Astrocyte of the cerebellum (primary cell): ENCODE measurements around the gene USP11.

Experiments
- DNase-seq: peaks from one replicate; pipeline ENCODE4 v3.0.0-alpha.2; 2011; ENCODE audit warnings: low read depth
- H3K4me3 ChIP-seq: 2 replicates; pipeline ENCODE4 v1.5.1; 2011; ENCODE audit warnings: mild to moderate bottlenecking, low read depth, low read length, moderate library complexity
- in situ Hi-C: cut with HindIII; loops from 2 replicates; pipeline ENCODE4 v1.10.0; 2017; ENCODE audit warnings: low sequenced_read_pairs
- TF ChIP-seq, protein P1 (sequence below): IDR thresholded peaks from 2 replicates; pipeline ENCODE4 v1.5.1; 2012; ENCODE audit warnings: low read length, low read depth, moderate library complexity, mild to moderate bottlenecking; ENCODE audit errors: missing control alignments

USP11 gene

GRCh38 chrX:47196098-47196497 lies 36.7 kb upstream of the USP11 start:
- in situ Hi-C loops: no loop called here
- DNase-seq: no peak
- H3K4me3 ChIP-seq: peak overlapping the region; percentile 5
- TF ChIP-seq, protein P1, sequence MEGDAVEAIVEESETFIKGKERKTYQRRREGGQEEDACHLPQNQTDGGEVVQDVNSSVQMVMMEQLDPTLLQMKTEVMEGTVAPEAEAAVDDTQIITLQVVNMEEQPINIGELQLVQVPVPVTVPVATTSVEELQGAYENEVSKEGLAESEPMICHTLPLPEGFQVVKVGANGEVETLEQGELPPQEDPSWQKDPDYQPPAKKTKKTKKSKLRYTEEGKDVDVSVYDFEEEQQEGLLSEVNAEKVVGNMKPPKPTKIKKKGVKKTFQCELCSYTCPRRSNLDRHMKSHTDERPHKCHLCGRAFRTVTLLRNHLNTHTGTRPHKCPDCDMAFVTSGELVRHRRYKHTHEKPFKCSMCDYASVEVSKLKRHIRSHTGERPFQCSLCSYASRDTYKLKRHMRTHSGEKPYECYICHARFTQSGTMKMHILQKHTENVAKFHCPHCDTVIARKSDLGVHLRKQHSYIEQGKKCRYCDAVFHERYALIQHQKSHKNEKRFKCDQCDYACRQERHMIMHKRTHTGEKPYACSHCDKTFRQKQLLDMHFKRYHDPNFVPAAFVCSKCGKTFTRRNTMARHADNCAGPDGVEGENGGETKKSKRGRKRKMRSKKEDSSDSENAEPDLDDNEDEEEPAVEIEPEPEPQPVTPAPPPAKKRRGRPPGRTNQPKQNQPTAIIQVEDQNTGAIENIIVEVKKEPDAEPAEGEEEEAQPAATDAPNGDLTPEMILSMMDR: no peak

DNA sequence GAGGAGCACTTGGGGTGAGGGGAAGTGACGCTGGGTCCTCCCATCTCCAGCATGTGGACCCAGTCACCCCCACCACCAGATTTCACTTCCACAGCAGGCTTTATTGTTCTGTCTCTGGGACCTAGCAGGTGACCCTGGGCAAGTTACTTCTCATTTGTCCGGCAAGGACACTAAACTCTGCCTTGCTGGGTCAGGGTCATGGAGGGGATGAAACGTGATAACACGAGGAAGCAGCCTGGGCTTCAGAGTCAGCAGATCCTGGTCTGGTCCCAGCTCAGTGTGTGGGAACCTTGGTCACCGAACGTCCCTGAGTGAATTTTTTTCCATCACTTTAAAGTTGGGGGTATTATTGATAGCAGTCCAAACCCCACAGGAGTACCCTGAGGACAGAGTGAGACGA lies 35.3 kb upstream of the USP11 start:
- TF ChIP-seq, protein P1: no peak
- DNase-seq: no peak
- peak overlapping the region; percentile 1 for H3K4me3 ChIP-seq
- in situ Hi-C loops: no loop called here

DNA sequence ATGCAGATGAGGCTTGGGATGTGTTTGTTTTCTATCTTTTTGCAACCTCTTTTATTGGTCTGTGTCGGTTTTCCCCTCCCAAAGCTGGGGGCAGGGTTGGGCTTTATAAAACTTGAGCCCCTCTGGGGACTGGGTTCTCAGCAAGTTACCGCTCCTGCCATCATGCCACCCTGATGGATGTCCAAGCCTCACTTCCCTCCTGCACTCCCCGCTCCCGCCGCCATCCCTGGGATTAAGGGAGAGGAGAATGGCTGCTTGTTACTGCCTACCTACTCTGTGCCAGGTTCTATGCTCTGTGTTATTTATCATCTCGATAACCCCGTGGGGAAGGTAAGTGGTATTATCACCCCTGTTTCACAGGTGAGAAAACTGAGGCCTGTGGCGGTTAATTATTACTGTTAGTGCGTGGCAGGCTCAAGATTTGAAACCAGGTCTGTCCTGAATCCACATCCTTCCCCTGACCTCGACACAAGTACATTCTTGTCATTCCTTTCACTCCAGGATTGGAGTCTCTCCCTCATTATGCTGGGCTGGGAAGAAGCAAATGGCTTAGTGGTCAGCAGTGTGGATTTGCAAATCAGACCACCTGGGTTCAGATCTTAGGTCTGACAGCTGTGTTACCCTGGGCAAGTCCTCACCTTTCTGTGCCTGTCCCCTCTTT lies 34.7 kb upstream of the USP11 start:
- in situ Hi-C loops: no loop called here
- TF ChIP-seq, protein P1: no peak
- DNase-seq: no peak
- no peak overlapping the region for H3K4me3 ChIP-seq

GRCh38 chrX:47198687-47199080 lies 34.1 kb upstream of the USP11 start:
- in situ Hi-C loops: no loop called here

GRCh38 chrX:47199286-47199685 lies 33.5 kb upstream of the USP11 start:
- no peak for DNase-seq
- no peak overlapping the region for H3K4me3 ChIP-seq
- in situ Hi-C loops: no loop called here
- TF ChIP-seq, protein P1: no peak

More at GRCh38 chrX:47198687-47199080, 34.1 kb upstream of the USP11 start:
- no peak for DNase-seq
- no peak overlapping the region for H3K4me3 ChIP-seq
- TF ChIP-seq, protein P1: no peak

DNA sequence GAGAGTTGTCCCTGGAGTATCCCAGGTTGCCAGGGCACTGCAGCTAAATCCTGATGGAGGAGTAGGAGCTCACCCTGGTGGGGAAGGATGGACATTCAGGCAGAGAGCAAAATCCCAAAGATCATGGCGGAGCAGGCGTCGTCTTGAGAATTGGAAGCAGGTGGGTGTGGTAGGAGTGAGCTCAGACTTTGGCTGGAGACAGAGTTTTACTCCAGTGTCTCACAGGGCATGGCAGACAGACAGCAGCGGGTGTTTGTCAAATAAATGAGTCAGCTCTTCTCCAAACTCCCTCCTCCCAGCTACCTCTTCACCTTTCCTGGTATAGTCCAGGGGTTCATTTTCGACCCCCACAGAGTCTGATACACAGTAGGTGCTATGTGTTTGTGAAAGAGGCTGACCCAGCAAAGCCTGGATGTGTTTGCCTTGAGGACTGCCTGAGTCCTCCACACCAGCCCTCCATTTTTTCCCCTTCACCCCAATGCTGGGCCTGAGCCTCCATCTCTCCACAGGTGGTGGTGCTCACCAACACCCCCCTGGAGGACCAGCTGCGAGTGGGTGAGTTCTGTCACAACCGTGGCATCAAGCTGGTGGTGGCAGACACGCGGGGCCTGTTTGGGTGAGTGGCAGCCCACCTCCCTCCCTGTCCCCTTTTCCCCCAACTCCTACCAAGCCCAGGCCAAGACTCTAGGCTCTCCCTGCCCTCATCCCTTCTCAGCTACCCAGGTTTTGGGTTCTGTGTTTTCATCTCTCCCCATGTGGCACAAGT lies 32.2 kb upstream of the USP11 start:
- H3K4me3 ChIP-seq: no peak overlapping the region
- in situ Hi-C loops: no loop called here
- no peak for DNase-seq
- TF ChIP-seq, protein P1: peak; percentile 28
